Suprapubic skin (tissue), 3 donors: ENCODE measurements around the gene AASDH.

ENCODE experiments used
- CTCF ChIP-seq, 2 donors: fragments of 200-600 bp in 1 of 2; fragments of 450-650 bp in 1 of 2; sonication (generic) in 1 of 2; IDR thresholded peaks; one replicate each; pipeline ENCODE4 v1.5.1; 2016 to 2019; ENCODE audit warnings: antibody characterized with exemption in 2 of 2, mild to moderate bottlenecking in 1 of 2, moderate library complexity in 1 of 2
- POLR2A ChIP-seq, 2 donors: fragments of 450-650 bp; IDR thresholded peaks; one replicate each; pipeline ENCODE4 v1.6.1; 2017; ENCODE audit warnings: antibody characterized with exemption in 2 of 2, mild to moderate bottlenecking in 2 of 2, moderate library complexity in 2 of 2

- TF ChIP-seq POLR2A (IDR thresholded peaks at IDR 0.05) (no peak), CTCF (IDR thresholded peaks at IDR 0.05) (no peak)
Observed at GRCh38 chr4:56288663-56289062, 98.6 kb downstream of the AASDH start.
